HepG2 (cell line): ENCODE results near the gene PIM3. TPM values are rescaled to one million over a fixed set of nuclear protein-coding genes. Genes with fewer than 3 reads are reported as not detected.

Experiments
- ATAC-seq: fragments of 200-7000 bp; cut with Tn5 transposase; 3 replicates; pipeline ENCODE4 v1.9.1; 2020; ENCODE audit warnings: mild to moderate bottlenecking, moderate library complexity
- BruUV-seq: library from RNA; stranded (reverse); fragments of 400-500 nt; replicated peaks from 2 replicates; lab custom pipeline; 2021; lab: Mats Ljungman, UMichigan
- CTCF ChIA-PET: fragments of 300-600 bp; formaldehyde crosslinking; extraction: SDS; loops from one replicate; lab custom pipeline; 2021; ENCODE audit warnings: low total read pairs, inconsistent platforms, low intra/inter-chr PET ratio; lab: Yijun Ruan, JAX
- POLR2A ChIA-PET: fragments of 350-600 bp; sonication (Branson Sonifier 250); formaldehyde crosslinking; loops from one replicate; lab custom pipeline; 2020; ENCODE audit warnings: antibody characterized with exemption, inconsistent platforms; lab: Yijun Ruan, JAX
- DNase-seq: peaks from one replicate; pipeline ENCODE4 v3.0.0-alpha.2; 2015; ENCODE audit warnings: low spot score
- FAIRE-seq: peaks from 3 replicates; lab custom pipeline; 2011; peaks lifted over from hg19 to GRCh38; lab: Jason Lieb, UNC
- H2AFZ ChIP-seq: one replicate; pipeline ENCODE4 v1.6.1; 2011; ENCODE audit warnings: low read length, inconsistent platforms
- H3K27ac ChIP-seq: fragments of 300-600 bp; 3 replicates; pipeline ENCODE4 v1.8.0; 2011; ENCODE audit warnings: mixed run types, mild to moderate bottlenecking, mixed read lengths, low read length, inconsistent platforms; ENCODE audit not compliant: insufficient read depth; ENCODE audit errors: extremely low read length
- H3K27me3 ChIP-seq, 2 experiments: fragments of 200-600 bp in 1 of 2; 2 replicates in 1 of 2; 3 replicates in 1 of 2; pipeline versions ENCODE4 v1.6.0 to v1.8.0; 2011; ENCODE audit warnings: low read length in 2 of 2, mild to moderate bottlenecking in 2 of 2, moderate library complexity in 2 of 2, inconsistent platforms in 1 of 2; ENCODE audit not compliant: insufficient read depth in 2 of 2, control insufficient read depth in 1 of 2
- H3K36me3 ChIP-seq, 2 experiments: fragments of 200-600 bp in 1 of 2; replicated peaks in 1 of 2; 2 replicates in 1 of 2; 3 replicates in 1 of 2; pipeline versions ENCODE4 v1.5.1 to v1.8.0; 2011; ENCODE audit warnings: low read length in 2 of 2, inconsistent platforms in 1 of 2; ENCODE audit not compliant: insufficient read depth in 2 of 2, control insufficient read depth in 1 of 2
- H3K4me1 ChIP-seq: 2 replicates; pipeline ENCODE4 v1.5.1; 2012; ENCODE audit warnings: low read length, inconsistent platforms; ENCODE audit not compliant: insufficient read depth
- H3K4me2 ChIP-seq: 2 replicates; pipeline ENCODE4 v1.6.0; 2011; ENCODE audit warnings: low read depth, low read length, inconsistent platforms
- H3K4me3 ChIP-seq, 3 experiments: fragments of 200-600 bp in 1 of 3; sonication (generic), shearing (Covaris generic) in 1 of 3; replicated peaks in 1 of 3; 2 replicates each; pipeline ENCODE4 v1.5.1; 2011 to 2016; ENCODE audit warnings: low read length in 3 of 3, inconsistent platforms in 2 of 3, low read depth in 2 of 3, mild to moderate bottlenecking in 2 of 3, control low read depth in 1 of 3, mixed read lengths in 1 of 3; ENCODE audit not compliant: insufficient read depth in 1 of 3
- H3K79me2 ChIP-seq: one replicate; pipeline ENCODE4 v1.6.1; 2011; ENCODE audit warnings: low read length, inconsistent platforms; ENCODE audit not compliant: insufficient read depth
- H3K9ac ChIP-seq: 2 replicates; pipeline ENCODE4 v1.6.0; 2011; ENCODE audit warnings: mild to moderate bottlenecking, low read depth, low read length, inconsistent platforms; ENCODE audit not compliant: insufficient read depth
- H3K9me3 ChIP-seq: 2 replicates; pipeline ENCODE4 v1.5.1; 2012; ENCODE audit warnings: mild to moderate bottlenecking, low read length
- H4K20me1 ChIP-seq: 2 replicates; pipeline ENCODE4 v1.6.0; 2011; ENCODE audit warnings: inconsistent platforms, mild to moderate bottlenecking, low read length, moderate library complexity; ENCODE audit not compliant: insufficient read depth
- ATM ChIP-seq: fragments of 450-650 bp; IDR thresholded peaks from 2 replicates; pipeline ENCODE4 v1.7.1; 2017; ENCODE audit warnings: mild to moderate bottlenecking, borderline replicate concordance
- HES4 ChIP-seq: sonication (generic); formaldehyde crosslinking; IDR thresholded peaks from 2 replicates; pipeline ENCODE4 v1.9.0; 2021; ENCODE audit warnings: mild to moderate bottlenecking, missing genetic modification reagents, borderline replicate concordance
- MAFF ChIP-seq: IDR thresholded peaks from 2 replicates; pipeline ENCODE4 v1.6.1; 2011; ENCODE audit warnings: low read depth, low read length, improper control_type of control experiment
- NPAS2 ChIP-seq: sonication (generic); formaldehyde crosslinking; IDR thresholded peaks from 2 replicates; pipeline ENCODE4 v1.8.0; 2022; ENCODE audit warnings: mild to moderate bottlenecking, missing genetic modification reagents, borderline replicate concordance
- SALL2 ChIP-seq: sonication (generic); formaldehyde crosslinking; IDR thresholded peaks from 2 replicates; pipeline ENCODE4 v1.8.1; 2023; ENCODE audit warnings: mild to moderate bottlenecking, missing genetic modification reagents, inconsistent platforms
- SAP130 ChIP-seq: IDR thresholded peaks from 2 replicates; pipeline ENCODE4 v1.6.1; 2016; ENCODE audit warnings: low read depth
- SMAD1 ChIP-seq: sonication (generic); formaldehyde crosslinking; IDR thresholded peaks from 2 replicates; pipeline ENCODE4 v1.4.0; 2020; ENCODE audit warnings: missing genetic modification reagents, low read depth, mild to moderate bottlenecking, borderline replicate concordance
- SMAD9 ChIP-seq: sonication (generic); formaldehyde crosslinking; IDR thresholded peaks from 2 replicates; pipeline ENCODE4 v1.5.1; 2020; ENCODE audit warnings: mild to moderate bottlenecking, missing genetic modification reagents
- TBL1XR1 ChIP-seq: fragments of 150-350 bp; IDR thresholded peaks from 2 replicates; pipeline ENCODE4 v1.6.1; 2014; ENCODE audit warnings: borderline replicate concordance, low read length; ENCODE audit not compliant: partially characterized antibody
- TCF12 ChIP-seq, 2 experiments: fragments of 450-650 bp in 1 of 2; sonication (generic) in 1 of 2; formaldehyde crosslinking in 1 of 2; IDR thresholded peaks; 2 replicates each; pipeline versions ENCODE4 v1.6.1 to v1.8.0; 2017 to 2022; ENCODE audit warnings: antibody characterized with exemption in 1 of 2, mild to moderate bottlenecking in 1 of 2, missing genetic modification reagents in 1 of 2, moderate library complexity in 1 of 2
- TEAD3 ChIP-seq: optimal IDR thresholded peaks from 2 replicates; pipeline ENCODE3; 2016; ENCODE audit warnings: borderline replicate concordance
- XRCC5 ChIP-seq: fragments of 200-400 bp; formaldehyde crosslinking; optimal IDR thresholded peaks from 2 replicates; pipeline ENCODE3; 2017; ENCODE audit warnings: mild to moderate bottlenecking, low read length
- ZBTB38 ChIP-seq: sonication (generic); formaldehyde crosslinking; IDR thresholded peaks from 2 replicates; pipeline ENCODE4 v1.5.1; 2020; ENCODE audit warnings: mild to moderate bottlenecking, missing genetic modification reagents
- ZNF18 ChIP-seq: sonication (generic); formaldehyde crosslinking; IDR thresholded peaks from 2 replicates; pipeline ENCODE4 v1.8.0; 2022; ENCODE audit warnings: mild to moderate bottlenecking, missing genetic modification reagents; ENCODE audit not compliant: insufficient replicate concordance
- ZNF546 ChIP-seq: sonication (generic); formaldehyde crosslinking; conservative IDR thresholded peaks from 2 replicates; pipeline ENCODE4 v1.8.1; 2023; ENCODE audit warnings: mild to moderate bottlenecking, missing genetic modification reagents
- ZNF772 ChIP-seq: sonication (generic); formaldehyde crosslinking; IDR thresholded peaks from 2 replicates; pipeline ENCODE4 v1.5.0; 2020; ENCODE audit warnings: mild to moderate bottlenecking, missing genetic modification reagents
- ZNF891 ChIP-seq: sonication (generic); formaldehyde crosslinking; IDR thresholded peaks from 2 replicates; pipeline ENCODE4 v1.5.0; 2020; ENCODE audit warnings: mild to moderate bottlenecking, missing genetic modification reagents
- WGBS: methylation state at CpG from one replicate; pipeline ENCODE4 v1.1.6; 2017; ENCODE audit warnings: low lambda C conversion rate; 5-methylcytosine and 5-hydroxymethylcytosine counted together
- in situ Hi-C: cut with HindIII; loops from 2 replicates; pipeline ENCODE4 v1.10.0; 2017; ENCODE audit warnings: low pct_unique_long_range_greater_than_20kb; ENCODE audit not compliant: extremely low pct_ligation_motif_present
- intact Hi-C: fragments of 100-400 bp; cut with micrococcal nuclease; formaldehyde crosslinking; loops from one replicate; pipeline ENCODE4 v1.10.0; 2022; ENCODE audit not compliant: unreplicated experiment
- polyA plus RNA-seq, 8 experiments: library from polyadenylated mRNA; depleted of rRNA in 3 of 8; stranded (reverse) in 7 of 8; unstranded in 1 of 8; fragments of >200 nt; fragmentation: Illumina TruSeq in 4 of 8; extraction: Trizol in 4 of 8; gene quantifications; 2 replicates each; pipeline versions ENCODE4 v1.2.1 to v1.2.3, GENCODE V29; 2011 to 2016; ENCODE audit warnings: low read depth in 4 of 8, missing spikeins in 1 of 8, mixed read lengths in 1 of 8; ENCODE audit not compliant: insufficient read depth in 1 of 8
- total RNA-seq, 5 experiments: library from RNA; depleted of rRNA; stranded (reverse); fragments of >200 nt; fragmentation: Illumina TruSeq; extraction: Trizol; gene quantifications; 2 replicates each; pipeline ENCODE4 v1.2.3, GENCODE V29; 2016; ENCODE audit warnings: low read depth in 1 of 5
- TF ChIP-seq, protein P1 (sequence below): sonication (generic); formaldehyde crosslinking; conservative IDR thresholded peaks from 2 replicates; pipeline ENCODE4 v1.4.0; 2020; ENCODE audit warnings: missing genetic modification reagents
- TF ChIP-seq, protein P2 (sequence below): IDR thresholded peaks from 2 replicates; pipeline ENCODE4 v1.6.1; 2016; ENCODE audit warnings: missing genetic modification reagents, missing compliant biosample characterization

PIM3 gene
- total and polyA plus RNA-seq, 2 of the 13 experiments (the other 11 are each of a cell fraction or from before 2014, with no cell fraction given) = 21.6 to 31.2 TPM

GRCh38 chr22:49951678-49951985, 8.9 kb upstream of the PIM3 start (continued):
- TF ChIP-seq ZNF546 (CRISPR knock-in tag) (0 out of 2 replicates have a peak, but pooled peaks have one; percentile 51), XRCC5 (no peak)

GRCh38 chr22:49951986-49952896, 8.3 kb upstream of the PIM3 start:
- ChIA-PET POLR2A (interaction anchor here (1.1 to 18.6 kb wide), 5 partner anchors 9 to 34 kb away, joined by 3 to 722 read pairs (median 22); partner anchors contain the start of genes ALG12, CRELD2 and PIM3), CTCF (no interaction called here)
- peak overlapping the region; percentile 78 for H3K9ac ChIP-seq
- 0% methylated on average over 5 of the region's 24 CpGs for WGBS
- H3K27me3 ChIP-seq = no peaks in the 10 kb centered on the region
- no peaks in the 10 kb centered on the region for H3K36me3 ChIP-seq
- intact Hi-C loops (no loop called here), in situ Hi-C loops (no loop called here)
- TSS peak; percentile 56 for BruUV-seq
- FAIRE-seq = peak; percentile 79
- H3K9me3 ChIP-seq = no peaks in the 10 kb centered on the region
- H3K4me2 ChIP-seq = peak overlapping the region; percentile 81
- DNase-seq = peak; percentile 81
- no peaks in the 10 kb centered on the region for H4K20me1 ChIP-seq
- peak; percentile 18 for ATAC-seq
- H3K4me1 ChIP-seq = peaks cover 95% of the 10 kb centered on the region
- peak overlapping the region; percentile 68 for H3K27ac ChIP-seq
- no peaks in the 10 kb centered on the region for H3K79me2 ChIP-seq
- no peak overlapping the region for H2AFZ ChIP-seq
- peak overlapping the region; percentile 37 to 77 (median 56) for H3K4me3 ChIP-seq
- no peak for TF ChIP-seq SMAD9
- peak; percentile 77; the same call in 1 of the 2 replicates for TF ChIP-seq ZNF891 (CRISPR knock-in tag)
- no peak for TF ChIP-seq ZBTB38
- TF ChIP-seq ZNF772 (CRISPR knock-in tag) = peak; percentile 74; the same call in 1 of the 2 replicates
- peak; percentile 88 for TF ChIP-seq SAP130 (CRISPR knock-in tag)
- TF ChIP-seq SMAD1 (CRISPR knock-in tag) = peak; percentile 86; the same call in 1 of the 2 replicates
- TF ChIP-seq TEAD3 = peak; percentile 100
- no peak for TF ChIP-seq ATM
- no peak for TF ChIP-seq HES4 (CRISPR knock-in tag)
- TF ChIP-seq, protein P1, sequence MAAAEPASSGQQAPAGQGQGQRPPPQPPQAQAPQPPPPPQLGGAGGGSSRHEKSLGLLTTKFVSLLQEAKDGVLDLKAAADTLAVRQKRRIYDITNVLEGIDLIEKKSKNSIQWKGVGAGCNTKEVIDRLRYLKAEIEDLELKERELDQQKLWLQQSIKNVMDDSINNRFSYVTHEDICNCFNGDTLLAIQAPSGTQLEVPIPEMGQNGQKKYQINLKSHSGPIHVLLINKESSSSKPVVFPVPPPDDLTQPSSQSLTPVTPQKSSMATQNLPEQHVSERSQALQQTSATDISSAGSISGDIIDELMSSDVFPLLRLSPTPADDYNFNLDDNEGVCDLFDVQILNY (CRISPR knock-in tag) = no peak
- TF ChIP-seq TBL1XR1 = peak; percentile 37
- TF ChIP-seq SALL2 (CRISPR knock-in tag) = no peak
- TF ChIP-seq, protein P2, sequence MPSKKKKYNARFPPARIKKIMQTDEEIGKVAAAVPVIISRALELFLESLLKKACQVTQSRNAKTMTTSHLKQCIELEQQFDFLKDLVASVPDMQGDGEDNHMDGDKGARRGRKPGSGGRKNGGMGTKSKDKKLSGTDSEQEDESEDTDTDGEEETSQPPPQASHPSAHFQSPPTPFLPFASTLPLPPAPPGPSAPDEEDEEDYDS (CRISPR knock-in tag) = no peak
- no peak for TF ChIP-seq NPAS2
- TF ChIP-seq ZNF18 (CRISPR knock-in tag) = peak; percentile 87
- no peak for TF ChIP-seq MAFF
- TF ChIP-seq TCF12 (IDR thresholded peaks at IDR 0.05) = no peak
- no peak for TF ChIP-seq TCF12 (CRISPR knock-in tag; IDR thresholded peaks at IDR 0.05)
